Esophagus muscularis mucosa (tissue), 4 donors: ENCODE measurements around the gene KRT16. TPM values are rescaled to one million over a fixed set of nuclear protein-coding genes. Genes with fewer than 3 reads are reported as not detected.
"Not testable (repeated sequence)": the region's sequence is repeated elsewhere in the genome, so short reads cannot be mapped to it uniquely, and the experiment has no call there.

Source experiments
- DNase-seq: peaks from one replicate; pipeline ENCODE4 v3.0.0-alpha.2; 2017; ENCODE audit errors: extremely low spot score
- H3K27ac ChIP-seq, 4 donors: fragments of 200-600 bp; sonication (generic); replicated peaks in 1 of 4; 1 replicate in 3 of 4; 2 replicates in 1 of 4; pipeline ENCODE4 v1.5.1; 2016 to 2019; ENCODE audit warnings: mild to moderate bottlenecking in 1 of 4
- H3K27me3 ChIP-seq, 4 donors: fragments of 200-600 bp; sonication (generic); one replicate each; pipeline versions ENCODE4 v1.5.1 to v1.6.0; 2016 to 2019
- H3K36me3 ChIP-seq, 4 donors: fragments of 200-600 bp; sonication (generic); one replicate each; pipeline ENCODE4 v1.5.1; 2016 to 2019
- H3K4me1 ChIP-seq, 4 donors: fragments of 200-600 bp; sonication (generic); one replicate each; pipeline ENCODE4 v1.5.1; 2016 to 2019
- H3K4me3 ChIP-seq, 4 donors: fragments of 200-600 bp; sonication (generic); 1 replicate in 2 of 4; 2 replicates in 2 of 4; pipeline ENCODE4 v1.5.1; 2016 to 2019; ENCODE audit warnings: mild to moderate bottlenecking in 4 of 4, moderate library complexity in 1 of 4
- H3K9me3 ChIP-seq, 4 donors: fragments of 200-600 bp; sonication (generic); 1 replicate in 3 of 4; 2 replicates in 1 of 4; pipeline ENCODE4 v1.5.1; 2016 to 2019
- EP300 ChIP-seq: sonication (generic); formaldehyde crosslinking; IDR thresholded peaks from one replicate; pipeline ENCODE4 v1.6.1; 2017; ENCODE audit warnings: antibody characterized with exemption
- POLR2A ChIP-seq: fragments of 450-650 bp; IDR thresholded peaks from one replicate; pipeline ENCODE4 v1.6.1; 2017; ENCODE audit warnings: antibody characterized with exemption, moderate library complexity, mild to moderate bottlenecking, low read depth
- POLR2AphosphoS5 ChIP-seq, 2 donors: sonication (generic); formaldehyde crosslinking; IDR thresholded peaks; one replicate each; pipeline ENCODE4 v1.6.1; 2017; ENCODE audit warnings: antibody characterized with exemption in 2 of 2
- WGBS: methylation state at CpG from one replicate; pipeline ENCODE4 v1.1.5; 2018; 5-methylcytosine and 5-hydroxymethylcytosine counted together
- intact Hi-C: fragments of 100-400 bp; cut with DNase I; formaldehyde crosslinking; loops from one replicate; pipeline ENCODE4 v1.15.1; 2023
- total RNA-seq, 4 donors: library from RNA; depleted of rRNA; stranded (reverse); fragments of >200 nt; gene quantifications; one replicate each; pipeline versions ENCODE4 v1.1.0 to v1.2.1, GENCODE V29; 2016
- TF ChIP-seq, protein P1 (sequence below), 3 experiments: fragments of 200-600 bp in 2 of 3; fragments of 450-650 bp in 1 of 3; sonication (generic) in 2 of 3; IDR thresholded peaks; one replicate each; pipeline ENCODE4 v1.5.1; 2017 to 2019; ENCODE audit warnings: antibody characterized with exemption in 3 of 3, mild to moderate bottlenecking in 2 of 3, moderate library complexity in 1 of 3

The KRT16 gene
- total RNA-seq, 4 donors from 2014 or later, result 1.7 TPM; not detected in 3

DNA sequence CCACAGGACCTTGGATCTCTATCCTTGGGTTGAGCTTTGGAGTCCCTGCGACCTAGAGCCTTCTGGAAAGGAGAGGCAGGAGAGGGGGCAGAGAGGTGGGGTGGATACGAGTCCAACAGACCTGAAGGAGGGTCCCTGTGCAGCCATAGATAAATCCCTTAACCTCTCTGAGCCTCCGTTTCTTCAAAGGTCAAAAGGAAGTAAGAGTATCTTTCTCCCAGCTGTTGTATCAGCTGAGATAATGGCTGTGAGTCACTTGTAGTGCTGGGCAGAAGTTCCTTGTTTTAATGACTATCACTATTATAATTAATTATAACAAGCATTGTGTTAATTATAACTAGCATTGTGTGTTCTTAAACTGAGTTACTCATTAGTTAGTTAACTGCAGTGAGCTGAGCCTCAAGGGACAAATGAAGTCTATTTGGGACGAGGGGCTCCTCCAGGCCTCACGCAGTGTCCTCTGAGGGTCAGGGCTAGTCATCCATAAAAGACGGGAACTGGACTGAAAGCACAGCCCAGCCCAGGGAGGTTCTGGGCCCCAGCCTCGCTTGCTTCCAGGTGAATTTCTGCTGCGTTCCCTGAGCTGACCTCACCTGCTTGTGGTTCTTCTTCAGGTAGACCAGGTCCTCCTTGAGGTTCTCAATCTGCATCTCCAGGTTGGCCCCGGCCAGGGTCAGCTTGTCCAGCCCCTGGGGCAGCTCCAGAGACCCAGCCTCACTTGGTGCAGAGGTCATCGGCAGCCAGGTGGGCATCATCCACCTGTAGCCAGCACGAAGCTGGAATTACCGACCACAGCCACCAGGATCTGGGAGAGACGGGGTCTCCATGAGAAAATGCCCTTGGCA lies 17.5 kb upstream of the KRT16 start:
- Histone ChIP-seq H3K36me3 (no peaks in the 10 kb centered on the region), H3K4me3 (no peak overlapping the region), H3K27me3 (peaks cover 0 to 13% (median 0%) of the 10 kb centered on the region in 4 donors), H3K27ac (no peak overlapping the region), H3K4me1 (peaks cover under 1 to 6% (median 3%) of the 10 kb centered on the region in 4 donors), H3K9me3 (no peaks in the 10 kb centered on the region)
- DNase-seq, result no peak
- no peak for TF ChIP-seq EP300
- no peak for TF ChIP-seq POLR2A
- TF ChIP-seq POLR2AphosphoS5 (IDR thresholded peaks at IDR 0.05), result no peak
- TF ChIP-seq, protein P1, sequence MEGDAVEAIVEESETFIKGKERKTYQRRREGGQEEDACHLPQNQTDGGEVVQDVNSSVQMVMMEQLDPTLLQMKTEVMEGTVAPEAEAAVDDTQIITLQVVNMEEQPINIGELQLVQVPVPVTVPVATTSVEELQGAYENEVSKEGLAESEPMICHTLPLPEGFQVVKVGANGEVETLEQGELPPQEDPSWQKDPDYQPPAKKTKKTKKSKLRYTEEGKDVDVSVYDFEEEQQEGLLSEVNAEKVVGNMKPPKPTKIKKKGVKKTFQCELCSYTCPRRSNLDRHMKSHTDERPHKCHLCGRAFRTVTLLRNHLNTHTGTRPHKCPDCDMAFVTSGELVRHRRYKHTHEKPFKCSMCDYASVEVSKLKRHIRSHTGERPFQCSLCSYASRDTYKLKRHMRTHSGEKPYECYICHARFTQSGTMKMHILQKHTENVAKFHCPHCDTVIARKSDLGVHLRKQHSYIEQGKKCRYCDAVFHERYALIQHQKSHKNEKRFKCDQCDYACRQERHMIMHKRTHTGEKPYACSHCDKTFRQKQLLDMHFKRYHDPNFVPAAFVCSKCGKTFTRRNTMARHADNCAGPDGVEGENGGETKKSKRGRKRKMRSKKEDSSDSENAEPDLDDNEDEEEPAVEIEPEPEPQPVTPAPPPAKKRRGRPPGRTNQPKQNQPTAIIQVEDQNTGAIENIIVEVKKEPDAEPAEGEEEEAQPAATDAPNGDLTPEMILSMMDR (IDR thresholded peaks at IDR 0.05), result no peak
- intact Hi-C loops, result no loop called here
- 72% methylated on average over 9 of the region's 13 CpGs for WGBS

DNA sequence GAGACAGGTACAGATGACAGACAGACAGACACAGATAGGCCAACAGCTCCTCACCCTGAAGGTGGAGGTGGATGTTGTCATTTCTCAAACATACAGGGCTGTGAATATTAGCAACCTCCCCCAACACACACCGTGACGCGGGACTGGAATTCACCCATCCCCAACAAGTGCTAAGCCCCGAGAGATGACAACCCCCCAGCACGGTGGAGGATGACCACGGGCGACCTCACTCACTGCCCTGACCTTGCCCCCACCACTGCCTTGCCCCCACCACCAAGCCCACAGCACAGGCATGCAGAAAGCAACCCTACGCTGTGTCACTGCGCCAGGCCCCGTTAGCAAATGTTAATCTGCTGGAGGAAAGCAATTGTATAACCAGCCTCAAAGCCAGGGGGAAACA lies 16.7 kb upstream of the KRT16 start:
- TF ChIP-seq EP300, result no peak
- TF ChIP-seq POLR2AphosphoS5 (IDR thresholded peaks at IDR 0.05), result no peak
- TF ChIP-seq, protein P1 (IDR thresholded peaks at IDR 0.05), result no peak
- no peak for TF ChIP-seq POLR2A
- 93% methylated on average over 3 of the region's 10 CpGs for WGBS
- no peaks in the 10 kb centered on the region for H3K4me1 ChIP-seq
- H3K27me3 ChIP-seq, result peaks cover 0 to 18% (median 0%) of the 10 kb centered on the region in 4 donors
- H3K36me3 ChIP-seq, result no peaks in the 10 kb centered on the region
- no peak overlapping the region for H3K4me3 ChIP-seq
- no peak overlapping the region for H3K27ac ChIP-seq
- DNase-seq, result no peak
- intact Hi-C loops, result no loop called here
- no peaks in the 10 kb centered on the region for H3K9me3 ChIP-seq

DNA sequence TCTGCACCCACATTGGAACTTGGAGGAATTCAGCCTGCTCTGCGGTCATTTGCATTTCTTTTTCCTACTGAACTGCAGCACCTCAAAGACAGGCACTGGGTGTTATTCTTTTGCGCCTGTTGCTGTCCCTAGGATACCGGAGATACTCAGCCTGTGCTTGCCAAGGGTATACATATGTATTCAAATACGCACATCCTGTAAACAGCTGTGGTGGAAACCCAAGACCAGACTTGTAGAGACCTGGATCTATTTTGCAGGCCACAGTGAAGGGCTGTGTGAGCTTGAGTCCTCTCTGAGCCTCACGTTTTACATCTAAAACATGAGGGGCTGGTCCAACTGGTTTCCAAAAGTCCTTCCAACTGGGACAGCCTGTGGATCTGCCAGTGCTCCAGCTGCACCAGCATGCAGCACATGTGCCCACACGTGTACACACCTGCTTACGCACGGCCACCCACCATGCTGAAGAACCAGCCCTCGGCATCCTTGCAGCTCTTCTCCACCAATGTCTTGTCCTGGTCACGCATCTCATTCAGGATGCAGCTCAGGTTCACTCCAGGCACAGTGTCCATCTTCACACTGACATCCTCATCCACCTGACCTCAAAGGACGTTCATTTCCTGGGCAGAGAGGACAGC lies 16.2 kb upstream of the KRT16 start:
- intact Hi-C loops, H3K9me3 ChIP-seq, DNase-seq, H3K36me3 ChIP-seq, H3K27ac ChIP-seq, H3K4me1 ChIP-seq, H3K4me3 ChIP-seq: not testable (repeated sequence)
- peaks cover 0 to 23% (median 0%) of the 10 kb centered on the region in 4 donors for H3K27me3 ChIP-seq
- whole genome bisulfite sequencing, result 94% methylated on average over 11 of the region's 11 CpGs

DNA sequence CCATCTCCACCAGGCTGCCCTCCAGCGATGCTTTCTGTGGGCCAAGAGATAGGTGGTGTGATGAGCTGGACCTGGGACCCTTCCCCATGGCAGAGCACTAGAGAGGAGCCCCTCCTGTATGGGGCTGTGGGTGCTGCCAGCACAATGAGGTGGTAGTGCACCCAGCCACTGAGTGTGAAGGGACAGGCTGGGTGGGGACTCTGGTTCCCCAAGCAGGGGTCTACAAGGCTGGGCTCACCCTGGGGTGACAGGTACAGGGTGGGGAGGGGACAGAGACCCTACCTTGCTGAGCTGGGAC lies 15.5 kb upstream of the KRT16 start:
- intact Hi-C loops, H3K4me3 ChIP-seq, DNase-seq, H3K9me3 ChIP-seq, H3K36me3 ChIP-seq, H3K4me1 ChIP-seq, H3K27ac ChIP-seq: not testable (repeated sequence)
- WGBS, result no CpG with 5 or more reads among the region's 1 CpG
- peaks cover 0 to 29% (median 0%) of the 10 kb centered on the region in 4 donors for H3K27me3 ChIP-seq

DNA sequence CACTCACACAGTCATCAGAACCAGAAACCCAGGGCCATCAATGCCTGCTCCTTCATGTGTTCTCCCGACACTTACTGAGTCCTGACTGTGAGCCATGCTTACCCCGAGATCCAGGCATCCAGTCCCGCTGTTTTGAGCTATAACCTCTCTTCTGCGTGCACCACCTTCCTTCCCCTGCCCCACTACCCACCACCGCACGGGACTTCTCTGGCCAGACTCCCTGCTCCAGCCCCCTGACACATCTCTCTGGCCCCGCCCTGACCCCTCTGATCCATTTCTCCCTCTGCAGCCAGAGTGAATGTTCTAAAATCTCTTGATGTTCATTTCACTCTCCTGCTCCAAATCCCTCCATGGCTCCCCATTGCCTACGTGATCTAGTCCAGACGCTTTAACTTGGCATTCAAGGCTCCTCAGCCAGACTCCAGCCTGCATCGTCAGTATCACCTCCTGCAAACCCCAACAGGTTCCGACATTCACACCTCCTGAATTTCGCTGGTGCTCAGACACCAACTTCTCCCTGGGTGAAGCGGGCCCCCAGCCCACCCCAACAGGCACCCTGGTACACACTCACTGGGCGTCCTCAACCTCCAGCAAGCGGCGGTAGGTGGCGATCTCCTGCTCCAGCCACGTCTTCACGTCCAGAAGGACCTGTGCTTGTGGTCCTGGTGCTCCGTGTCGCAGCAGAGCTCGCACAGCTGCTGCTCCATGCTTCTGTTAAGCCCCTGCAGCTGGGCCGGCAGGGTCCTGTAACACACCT lies 14.9 kb upstream of the KRT16 start:
- TF ChIP-seq POLR2AphosphoS5 (IDR thresholded peaks at IDR 0.05), result no peak
- no peak for TF ChIP-seq EP300
- TF ChIP-seq, protein P1 (IDR thresholded peaks at IDR 0.05), result no peak
- no peak for TF ChIP-seq POLR2A
- Histone ChIP-seq H3K27ac (no peak overlapping the region), H3K27me3 (peaks cover 0 to 32% (median 0%) of the 10 kb centered on the region in 4 donors), H3K4me1 (no peaks in the 10 kb centered on the region), H3K36me3 (no peaks in the 10 kb centered on the region), H3K9me3 (no peaks in the 10 kb centered on the region), H3K4me3 (no peak overlapping the region)
- intact Hi-C loops, result no loop called here
- DNase-seq, result no peak
- WGBS, result 96% methylated on average over 13 of the region's 23 CpGs

DNA sequence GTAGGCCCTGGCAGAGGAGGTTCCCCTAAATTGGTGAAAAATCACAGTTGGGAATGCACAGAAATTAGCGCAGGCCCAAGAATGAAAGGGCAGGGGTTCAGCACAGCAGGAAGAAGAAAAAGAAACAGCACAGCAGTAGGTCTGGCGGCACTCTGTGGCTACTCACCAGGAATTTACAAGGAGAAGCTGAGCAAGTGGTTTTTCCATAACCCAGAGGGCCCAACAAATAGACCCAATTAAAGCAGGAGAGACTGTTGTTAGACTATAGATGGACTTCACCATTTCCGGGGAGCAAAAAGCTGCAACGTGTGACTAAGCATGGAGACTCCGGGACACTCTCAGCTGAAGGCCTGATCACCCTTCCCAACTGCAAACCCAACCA lies 14.3 kb upstream of the KRT16 start:
- WGBS, result 90% methylated on average over 5 of the region's 5 CpGs
- H3K27ac ChIP-seq, H3K4me1 ChIP-seq, intact Hi-C loops, H3K9me3 ChIP-seq, DNase-seq, H3K36me3 ChIP-seq, H3K4me3 ChIP-seq: not testable (repeated sequence)
- peaks cover 0 to 31% (median 0%) of the 10 kb centered on the region in 4 donors for H3K27me3 ChIP-seq

DNA sequence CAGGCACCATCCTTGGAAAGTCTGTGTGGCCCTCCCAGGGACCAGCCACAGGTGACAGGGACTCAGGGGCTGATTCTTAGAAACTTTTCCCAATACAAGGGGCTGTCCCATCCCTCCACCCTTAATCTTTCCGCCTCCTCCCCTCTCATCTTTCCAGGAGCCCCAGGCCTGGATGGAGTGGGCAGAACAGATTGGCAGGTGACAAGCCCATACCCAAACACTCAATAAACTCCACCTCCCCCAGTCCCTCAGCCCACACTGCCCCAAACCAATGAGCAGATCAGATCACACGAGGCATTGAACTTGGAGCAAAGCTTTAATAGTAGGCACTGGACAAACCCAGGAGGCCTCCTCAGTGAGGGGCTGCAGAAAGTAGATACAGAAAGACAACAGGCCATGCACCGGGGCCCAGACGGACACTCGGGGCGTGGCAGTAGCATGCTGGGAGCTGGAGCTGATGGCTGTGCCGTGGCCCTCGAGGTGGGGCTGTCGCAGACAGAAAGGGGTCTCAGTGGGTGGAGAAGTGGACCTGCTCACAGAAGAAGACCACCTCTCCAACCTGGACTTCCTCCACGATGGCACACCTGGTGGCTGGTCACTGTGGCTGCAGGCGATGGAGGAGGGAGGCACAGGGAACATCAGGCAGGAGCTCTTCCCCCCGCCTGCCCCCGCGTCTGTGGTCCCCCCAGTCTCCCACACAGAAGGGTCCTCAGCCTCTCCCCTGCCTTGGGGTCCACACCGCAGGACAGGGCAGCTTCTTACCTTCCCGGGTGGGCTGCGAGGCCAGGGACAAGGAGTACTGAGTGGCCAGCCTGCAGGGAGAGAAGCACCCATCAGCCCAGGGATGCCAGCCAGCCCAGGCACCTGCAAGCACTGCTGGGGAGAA lies 13.7 kb upstream of the KRT16 start:
- H3K4me1 ChIP-seq, H3K4me3 ChIP-seq, H3K36me3 ChIP-seq, intact Hi-C loops, H3K9me3 ChIP-seq, DNase-seq, H3K27ac ChIP-seq: not testable (repeated sequence)
- peaks cover 0 to 27% (median 0%) of the 10 kb centered on the region in 4 donors for H3K27me3 ChIP-seq
- WGBS, result 94% methylated on average over 15 of the region's 17 CpGs
